ENCODE measurements around the gene MAPK6.
A peak's percentile ranks its signal among the peaks of the same experiment; 100 is the strongest.
"Not testable (repeated sequence)": the region's sequence is repeated elsewhere in the genome, so short reads cannot be mapped to it uniquely, and the experiment has no call there.

MAPK6 gene

DNA sequence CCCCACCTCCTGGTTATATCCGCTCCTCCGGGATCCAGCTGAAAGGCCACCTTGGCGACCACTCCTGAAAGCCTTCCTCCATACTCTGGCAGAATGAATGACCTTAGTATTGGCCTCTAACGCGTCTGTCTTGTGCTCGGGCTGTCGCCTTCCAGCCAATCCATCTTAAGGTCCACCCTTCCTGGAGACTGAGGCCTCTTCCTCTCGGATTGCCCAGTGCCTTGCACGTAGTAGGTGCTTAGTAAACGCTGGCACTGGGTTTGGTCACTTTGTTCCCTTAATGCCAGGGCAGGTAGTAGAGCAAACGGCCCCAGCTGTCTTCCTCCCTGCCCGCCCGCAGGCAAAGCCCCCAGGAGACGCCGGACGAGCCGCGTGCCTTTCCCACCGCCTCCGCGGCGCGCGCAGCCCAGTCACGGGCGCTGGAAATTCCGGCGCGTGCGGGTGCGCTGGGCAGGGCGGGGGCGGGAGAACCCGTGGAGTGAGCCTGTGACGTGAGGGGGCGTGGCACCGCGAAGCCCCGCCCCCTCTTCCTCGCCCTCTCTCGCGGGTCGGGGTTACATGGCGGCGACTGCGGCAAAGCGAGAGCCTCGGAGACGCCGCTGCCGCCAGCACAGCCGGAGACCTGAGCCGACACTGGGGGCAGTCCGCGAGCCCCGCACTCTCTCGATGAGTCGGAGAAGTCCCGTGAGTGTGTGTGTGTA, at the start of gene MAPK6:
Gene MAPK6 (plus strand): TSS at position 527 of the 701 bp plus-strand sequence. CDS start 27,242 bp downstream, outside the sequence.
- DNase-seq (ENCODE audit: low spot score), result peak; percentile 93

DNA sequence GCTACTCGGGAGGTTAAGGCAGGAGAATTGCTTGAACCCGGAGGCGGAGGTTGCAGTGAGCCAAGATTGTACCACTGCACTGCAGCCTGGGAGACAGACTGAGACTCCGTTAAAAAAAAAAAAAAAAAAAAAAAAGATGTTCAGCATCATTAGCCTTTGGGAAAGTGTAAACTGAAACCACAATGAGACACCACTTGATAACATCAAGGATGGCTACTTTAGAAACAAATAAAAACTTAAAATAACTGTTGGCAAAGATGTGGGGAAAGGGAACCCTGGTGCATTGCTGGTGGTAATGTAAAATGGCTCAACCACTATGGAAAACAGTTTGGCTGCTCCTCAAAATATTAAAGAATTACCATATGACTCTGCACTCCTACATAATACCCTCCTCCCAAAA, 49.3 kb upstream of the MAPK6 start:
- no peak for DNase-seq (ENCODE audit: low spot score)

DNA sequence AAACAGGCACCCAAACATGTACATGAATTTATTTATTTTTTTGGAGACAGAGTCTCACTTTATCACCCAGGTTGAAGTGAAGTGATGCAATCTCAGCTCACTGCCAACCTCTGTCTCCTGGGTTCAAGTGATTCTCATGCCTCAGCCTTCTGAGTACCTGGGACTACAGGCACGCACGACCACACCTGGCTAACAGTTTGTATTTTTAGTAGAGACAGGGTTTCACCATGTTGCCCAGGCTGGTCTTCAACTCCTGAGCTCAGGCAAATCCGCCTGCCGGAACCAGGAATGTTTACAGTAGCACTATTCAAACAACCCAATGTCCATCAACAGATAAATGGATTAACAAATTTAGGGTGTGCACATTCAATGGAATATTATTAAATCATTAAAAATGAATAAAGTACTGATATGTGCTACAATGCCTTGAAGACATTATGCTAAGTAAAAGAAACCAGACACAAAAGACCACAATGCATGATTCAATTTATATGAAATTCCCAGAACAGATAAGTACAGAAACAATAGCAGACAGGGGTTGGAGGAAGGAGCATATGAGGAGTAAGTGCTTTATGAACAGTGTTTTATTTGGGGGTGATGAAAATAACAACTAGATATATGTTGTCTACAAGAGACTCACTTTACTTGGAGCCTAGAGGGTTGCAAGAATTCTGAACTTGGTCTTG, 48.7 kb upstream of the MAPK6 start:
- no peak for DNase-seq (ENCODE audit: low spot score)

DNA sequence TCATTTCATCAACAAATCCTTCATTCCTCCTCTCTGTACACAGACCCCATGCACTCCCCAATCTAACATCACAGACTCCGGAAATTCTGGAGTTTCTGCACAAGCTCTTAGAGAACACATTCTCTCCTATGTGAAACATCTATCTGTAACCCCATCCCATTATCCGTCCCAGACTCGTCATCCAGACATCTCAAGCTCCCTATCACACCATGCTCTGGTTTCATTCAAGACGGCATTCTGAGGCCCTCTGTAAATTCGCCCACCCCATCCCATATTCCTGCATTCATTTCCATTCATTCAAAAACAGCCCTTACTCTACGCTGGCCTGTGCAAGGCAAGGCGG, 48.0 kb upstream of the MAPK6 start:
- DNase-seq (ENCODE audit: low spot score), result no peak

DNA sequence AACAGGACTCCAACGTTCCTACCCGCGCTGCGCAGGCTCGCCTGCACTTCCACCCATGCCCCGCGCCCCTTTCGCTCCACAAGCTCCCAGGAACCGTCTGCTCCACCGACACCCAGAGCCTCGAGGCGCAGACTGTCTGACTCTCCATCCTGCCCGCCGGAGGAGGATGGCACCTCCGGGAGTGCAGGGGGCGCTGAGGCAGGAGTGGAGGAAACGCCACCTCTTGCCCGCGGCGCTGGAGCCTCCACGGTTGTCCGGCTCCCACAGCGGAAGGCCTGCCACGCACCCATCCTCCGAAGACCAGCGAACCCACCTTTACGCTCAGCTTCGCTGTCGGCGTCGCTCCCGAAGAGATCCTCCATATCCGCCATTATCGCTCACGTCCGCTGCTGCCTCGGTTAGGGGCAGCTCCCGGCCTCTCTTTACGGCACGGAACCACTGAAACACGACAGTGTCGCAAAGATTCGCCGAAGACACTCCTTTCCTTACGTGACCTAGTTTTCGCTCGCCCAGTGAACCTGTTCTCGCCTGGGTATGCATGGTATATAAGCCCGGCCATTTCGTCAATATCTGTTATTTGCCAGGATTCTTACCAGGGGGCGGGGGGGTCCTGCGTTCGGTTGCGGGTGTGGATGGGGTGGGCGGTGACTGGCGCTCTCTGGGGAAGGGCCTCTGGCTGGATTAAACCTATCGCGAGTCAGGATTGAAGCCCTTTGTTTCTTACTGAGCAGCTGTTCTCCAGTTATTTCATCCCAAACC, 47.5 kb upstream of the MAPK6 start, which contains the start of gene LEO1:
Gene LEO1 (minus strand): TSS at position 404 of the 759 bp plus-strand sequence. CDS start 33 bp downstream, at position 371.
- peak; percentile 94 for DNase-seq (ENCODE audit: low spot score)

DNA sequence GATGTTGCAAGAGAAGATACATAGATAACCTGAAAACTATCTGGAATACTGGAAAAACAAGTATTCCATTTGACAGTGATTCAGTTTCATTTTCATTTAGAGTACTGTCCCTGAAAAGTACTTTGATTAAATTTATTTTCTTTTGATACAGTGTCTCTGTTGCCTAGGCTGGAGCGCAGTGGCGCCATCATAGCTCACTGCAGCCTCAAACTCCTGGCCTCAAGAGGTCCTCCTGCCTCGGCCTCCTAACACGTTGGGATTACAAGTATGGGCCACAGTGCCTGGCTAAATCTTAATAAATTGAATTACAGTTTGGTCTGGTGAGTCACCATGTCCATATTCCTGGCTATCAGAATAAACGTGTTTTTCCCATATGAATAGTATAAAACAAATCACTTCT, 45.8 kb upstream of the MAPK6 start:
- no peak for DNase-seq (ENCODE audit: low spot score)

DNA sequence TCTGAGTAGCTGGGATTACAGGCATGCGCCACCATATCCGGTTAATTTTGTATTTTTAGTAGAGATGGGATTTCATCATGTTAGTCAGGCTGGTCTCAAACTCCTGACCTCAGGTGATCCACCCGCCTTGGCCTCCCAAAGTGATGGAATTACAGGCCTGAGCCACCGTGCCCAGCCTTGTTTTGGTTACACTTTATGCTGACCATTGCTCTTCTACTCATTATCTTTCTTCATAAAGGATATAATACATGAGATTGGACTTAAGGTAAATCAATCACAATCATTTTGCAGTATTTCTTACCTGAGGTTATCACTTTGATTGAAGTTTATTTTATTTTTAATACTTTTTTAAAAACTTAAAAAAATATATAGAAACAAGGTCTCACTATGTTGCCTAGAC, 45.2 kb upstream of the MAPK6 start:
- DNase-seq (ENCODE audit: low spot score), result no peak

DNA sequence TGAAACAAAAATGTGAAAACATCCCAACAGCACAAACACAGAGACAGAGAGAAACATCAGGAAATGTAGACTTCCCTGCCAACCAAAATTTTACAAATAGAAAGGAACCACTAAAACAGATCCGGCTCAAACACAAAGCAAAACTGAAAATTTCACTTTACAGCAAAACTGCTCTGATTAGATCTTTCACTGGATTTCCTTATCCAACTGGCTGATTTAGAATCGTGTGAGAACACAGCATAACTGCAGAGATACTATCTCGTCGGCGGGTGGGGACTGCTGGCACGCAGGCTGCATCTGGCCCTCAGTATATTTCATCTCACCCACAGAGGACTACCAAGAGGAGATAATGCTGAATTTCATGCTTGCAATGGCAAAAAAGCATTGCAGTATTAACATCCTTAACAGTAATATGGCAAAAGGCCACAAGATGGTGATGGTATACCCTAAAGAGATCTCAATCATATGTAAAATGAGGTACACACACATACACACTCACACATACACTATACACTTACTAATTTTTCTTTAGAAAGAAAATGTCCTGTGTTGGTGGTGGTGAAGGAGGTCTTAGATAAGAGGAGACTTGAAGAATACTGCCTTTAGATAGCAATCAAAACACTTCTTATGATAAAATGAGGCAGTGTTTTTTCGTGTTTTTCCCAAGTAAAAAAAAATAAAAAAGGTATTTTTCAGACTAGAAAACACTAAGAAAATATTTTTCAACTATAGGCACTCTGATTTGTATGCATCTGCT, 36.8 kb upstream of the MAPK6 start:
- DNase-seq (ENCODE audit: low spot score), result peak; percentile 70

DNA sequence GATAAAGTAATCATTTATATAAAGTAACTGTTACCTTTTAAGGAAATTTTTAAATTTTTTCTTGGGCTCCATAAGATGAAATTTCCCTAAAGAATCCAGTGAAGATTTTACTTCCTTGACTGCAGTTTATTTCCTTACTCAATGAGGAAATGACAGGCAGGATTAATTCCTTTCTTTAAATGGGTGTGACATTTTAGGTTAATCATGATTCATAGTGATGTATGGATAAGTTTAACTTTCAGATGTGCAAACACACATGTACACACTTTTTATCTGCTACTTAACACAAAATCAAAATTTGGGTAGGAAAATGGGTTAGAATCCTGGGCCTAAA, 36.3 kb upstream of the MAPK6 start:
- no peak for DNase-seq (ENCODE audit: low spot score)

DNA sequence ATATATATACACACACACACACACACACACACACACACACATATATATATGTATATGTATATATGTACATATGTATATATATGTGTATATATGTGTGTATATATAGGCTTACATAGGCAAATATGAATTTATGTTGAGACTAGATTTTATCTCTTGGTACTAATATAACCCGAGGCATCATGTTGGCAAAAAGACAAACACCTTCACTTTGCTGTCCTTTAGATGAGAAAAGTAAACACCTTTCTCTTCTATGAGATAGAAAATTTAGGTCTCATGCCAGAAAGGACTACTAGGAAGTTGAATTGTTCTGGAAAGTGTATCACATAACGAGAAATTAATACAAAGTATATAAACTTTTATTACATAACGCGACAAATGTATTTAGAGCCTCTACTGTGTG, 27.9 kb upstream of the MAPK6 start:
- DNase-seq (ENCODE audit: low spot score), result no peak

DNA sequence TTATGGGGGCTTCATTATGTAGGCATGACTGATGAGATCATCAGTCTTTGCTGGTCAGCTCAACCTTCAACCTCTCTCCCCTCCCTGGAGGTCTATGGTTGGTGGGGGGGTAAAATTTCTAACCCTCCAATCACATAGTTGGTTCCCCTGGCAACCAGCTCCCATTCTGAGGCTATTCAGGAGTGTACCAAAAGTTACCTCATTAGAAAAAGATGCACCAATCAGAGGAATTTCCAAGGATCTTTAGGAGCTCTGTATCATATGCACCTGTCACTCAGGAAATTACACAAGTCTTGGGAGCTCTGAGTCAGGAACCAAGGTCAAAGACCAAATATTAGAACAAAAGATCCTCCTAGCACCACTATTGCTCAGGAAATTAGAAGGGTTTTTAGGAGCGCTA, 26.1 kb upstream of the MAPK6 start:
- DNase-seq (ENCODE audit: low spot score), result no peak

DNA sequence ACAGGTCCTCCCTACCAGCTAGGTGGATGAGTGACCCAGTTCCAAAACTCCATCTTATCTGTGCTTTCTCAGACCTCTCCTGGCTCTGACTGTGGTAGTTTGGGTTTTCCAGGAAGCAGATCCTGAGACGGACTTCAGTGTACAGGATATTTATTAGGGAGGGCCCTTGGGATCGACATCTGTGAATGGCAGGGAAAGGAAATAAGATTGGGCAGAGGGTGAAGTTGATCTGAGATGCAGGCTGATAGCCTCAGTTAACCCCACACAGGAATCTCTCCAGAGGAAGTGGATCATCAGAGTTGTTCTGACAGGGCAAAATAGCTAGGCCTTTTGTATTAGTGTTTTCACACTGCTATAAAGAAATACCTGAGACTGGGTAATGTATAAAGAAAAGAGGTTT, 16.7 kb upstream of the MAPK6 start:
- no peak for DNase-seq (ENCODE audit: low spot score)

DNA sequence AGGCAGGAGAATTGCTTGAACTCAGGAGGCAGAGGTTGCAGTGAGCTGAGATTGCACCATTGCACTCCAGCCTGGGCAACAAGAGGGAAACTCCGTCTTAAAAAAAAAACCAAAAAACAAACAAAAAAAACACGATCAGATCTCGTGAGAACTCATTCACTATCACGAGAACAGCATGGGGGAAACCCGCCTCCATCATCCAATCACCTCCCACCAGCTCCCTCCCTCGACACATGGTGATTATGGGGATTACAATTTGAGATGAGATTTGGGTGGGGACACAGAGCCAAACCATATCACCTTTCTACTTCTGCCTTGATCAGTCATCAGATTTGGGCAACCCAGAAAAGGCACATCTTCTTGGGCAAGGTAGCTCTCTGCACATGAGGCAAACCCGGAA, 15.9 kb upstream of the MAPK6 start:
- not testable (repeated sequence) for DNase-seq (ENCODE audit: low spot score)

DNA sequence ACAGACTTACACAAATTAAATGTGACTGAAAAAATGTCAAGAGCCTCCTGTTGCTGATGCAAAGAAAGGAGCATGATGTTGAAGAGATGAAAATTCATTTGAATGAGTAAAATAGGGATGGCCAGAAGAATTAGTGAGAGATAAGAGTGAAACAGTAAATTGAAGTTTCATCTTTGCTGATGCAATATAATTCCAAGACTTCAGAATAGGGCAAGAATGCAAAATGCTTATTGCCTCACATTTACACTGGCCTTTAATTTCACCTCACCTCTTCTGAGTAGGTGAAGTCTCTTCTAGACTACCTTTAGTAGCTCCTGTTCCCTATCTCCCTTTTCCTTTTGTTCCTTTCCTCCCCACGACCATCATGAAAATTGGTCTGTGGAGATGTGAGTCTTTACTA, 15.3 kb upstream of the MAPK6 start:
- no peak for DNase-seq (ENCODE audit: low spot score)

DNA sequence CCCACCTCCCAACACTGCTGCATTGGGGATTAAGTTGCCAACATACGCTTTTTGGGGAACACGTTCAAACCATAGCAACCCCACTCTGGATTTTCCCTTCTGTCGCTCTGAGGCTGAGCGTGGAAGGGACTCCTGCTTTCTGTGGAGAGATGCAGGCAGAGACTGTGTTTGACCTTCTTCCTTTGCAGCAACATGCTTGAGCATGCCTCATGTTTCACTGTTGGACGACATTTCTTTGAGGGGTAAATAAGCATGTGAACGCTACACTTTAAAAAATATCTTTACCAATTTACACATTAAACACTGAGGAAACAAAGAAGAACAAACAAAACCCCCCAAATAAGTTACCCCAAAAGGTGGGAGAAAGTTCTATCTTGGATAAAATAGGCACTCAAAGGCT, 14.2 kb upstream of the MAPK6 start:
- DNase-seq (ENCODE audit: low spot score), result no peak

DNA sequence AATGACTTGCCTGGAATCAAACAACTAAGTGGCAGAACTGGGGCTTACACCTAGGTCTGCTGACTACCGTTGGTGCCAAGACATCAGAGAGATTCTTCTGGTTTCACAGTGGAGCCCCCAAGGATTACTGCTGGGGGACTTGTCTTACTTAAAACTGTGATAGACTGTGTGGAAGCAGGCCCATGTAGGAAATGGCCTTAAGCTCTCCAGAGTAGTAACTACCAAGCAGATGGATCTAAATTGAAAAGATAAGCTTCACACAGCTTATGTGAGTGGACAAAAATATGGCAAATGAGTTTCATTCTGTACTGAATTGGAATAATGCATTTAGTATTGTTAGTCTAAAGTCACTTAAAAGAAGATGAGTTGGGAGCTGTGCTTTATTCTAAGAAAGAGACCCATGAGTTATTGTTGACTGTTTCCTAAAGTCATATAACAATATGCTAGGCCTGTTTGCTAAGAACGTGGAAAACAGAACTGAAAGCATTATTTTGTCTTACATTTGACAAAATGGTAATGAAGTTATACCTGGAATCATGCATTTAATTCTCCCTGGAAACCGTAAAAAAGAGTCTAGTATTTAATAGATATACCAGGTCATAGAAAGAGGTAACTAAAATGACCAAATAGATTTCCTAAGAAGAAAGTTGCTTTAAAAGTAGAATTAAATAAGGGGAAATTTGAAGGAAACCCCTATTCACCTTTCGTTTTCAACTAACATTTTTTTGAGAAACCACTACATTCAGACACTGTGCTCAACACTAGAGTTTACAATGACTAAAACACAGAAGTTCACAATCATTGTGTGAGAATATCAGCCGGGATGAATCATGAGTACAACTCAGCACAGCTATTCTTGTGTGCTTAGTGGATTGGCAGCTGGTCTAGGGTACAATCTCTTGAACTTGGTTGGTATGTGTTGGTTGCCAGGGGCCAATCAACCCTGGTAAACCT, 13.0 kb upstream of the MAPK6 start:
- peak; percentile 35 for DNase-seq (ENCODE audit: low spot score)

DNA sequence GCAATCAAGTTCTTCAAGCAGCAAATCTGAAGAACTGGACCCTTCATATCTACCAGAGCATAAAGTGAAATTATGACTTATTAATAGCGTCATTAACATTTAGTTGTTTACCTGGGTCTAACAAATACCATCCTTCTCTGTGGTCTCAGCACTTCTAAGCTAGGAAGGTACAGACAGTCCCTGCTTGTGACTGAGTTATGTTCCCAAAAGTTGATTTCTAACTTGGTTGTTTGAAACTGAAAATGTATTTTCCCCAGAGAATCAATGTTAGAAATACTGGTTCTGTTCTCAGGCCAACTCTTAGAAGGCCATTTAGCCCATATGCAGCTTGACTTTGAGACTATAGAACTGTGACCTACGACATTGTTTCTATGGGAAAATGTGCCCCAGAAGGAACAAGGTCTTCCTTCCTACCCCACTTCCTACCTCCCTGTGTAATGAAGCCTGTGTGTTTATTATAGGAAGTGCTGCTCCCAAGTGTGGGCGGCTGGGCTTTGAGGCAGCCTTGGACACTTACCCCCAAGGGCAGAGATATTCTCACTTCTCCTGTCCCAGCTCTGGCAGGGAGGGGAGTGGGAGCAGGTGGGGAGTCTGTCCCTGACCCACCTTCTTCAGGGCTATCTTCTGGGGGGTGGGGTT, 12.2 kb upstream of the MAPK6 start:
- no peak for DNase-seq (ENCODE audit: low spot score)

DNA sequence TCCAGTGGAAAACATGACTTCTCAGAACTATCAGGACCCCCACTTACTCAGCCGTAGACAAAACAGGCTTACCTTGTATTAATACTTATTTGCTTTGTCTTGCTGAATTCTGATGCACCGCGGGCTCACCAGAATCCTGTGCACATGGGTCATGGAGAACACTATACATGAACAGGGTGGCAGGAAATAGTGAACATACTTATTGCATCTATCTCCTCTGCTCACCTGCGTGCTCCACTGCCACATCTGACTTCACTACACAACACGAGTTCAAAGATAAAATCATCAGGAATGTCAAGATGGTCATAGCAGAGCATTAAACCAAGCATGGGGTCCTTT, 10.7 kb upstream of the MAPK6 start:
- no peak for DNase-seq (ENCODE audit: low spot score)

DNA sequence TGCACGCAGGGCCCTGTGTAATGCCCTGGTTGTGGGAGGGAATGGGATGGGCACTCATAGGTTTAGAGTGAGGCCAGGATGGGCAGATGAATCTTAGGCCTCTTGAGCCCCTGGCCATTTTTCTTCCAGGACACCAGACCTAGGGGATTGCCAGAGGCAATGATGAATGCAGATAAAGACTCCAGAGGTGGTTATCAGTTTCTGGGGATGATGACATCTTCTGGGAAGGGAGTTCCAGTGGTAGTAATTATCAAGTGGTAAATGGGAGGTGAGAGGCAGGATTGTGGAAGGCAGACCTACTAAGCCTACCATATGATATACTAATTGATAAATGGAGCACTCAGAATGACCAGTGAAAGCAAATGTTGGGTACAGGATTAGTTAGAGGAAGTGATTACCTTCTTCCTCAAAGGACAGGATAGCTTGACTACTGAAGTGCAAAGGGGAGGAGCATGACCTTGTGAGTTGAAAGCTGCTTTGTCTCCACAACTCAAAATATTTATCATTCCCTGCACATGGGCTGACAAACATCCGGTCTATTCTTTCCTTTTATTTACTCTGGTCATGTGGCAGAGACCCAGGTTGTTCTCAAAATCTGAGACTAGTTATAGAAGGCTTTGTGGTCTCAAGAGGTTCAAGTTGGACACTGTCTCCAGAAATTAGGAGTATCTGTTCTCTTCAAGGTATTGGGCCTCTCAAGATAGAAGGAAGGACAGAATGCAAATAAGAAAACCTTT, 10.2 kb upstream of the MAPK6 start:
- no peak for DNase-seq (ENCODE audit: low spot score)
